RWPE2 (cell line): ENCODE results near the gene DLGAP4.

Experiments used
- ATAC-seq: fragments of 200-7000 bp; cut with Tn5 transposase; 3 replicates; pipeline ENCODE4 v1.9.1; 2021; ENCODE audit warnings: low read depth
- DNase-seq: peaks from one replicate; pipeline ENCODE4 v3.0.0-alpha.2; 2020; ENCODE audit warnings: low spot score
- H3K27ac ChIP-seq: fragments of 450-650 bp; 2 replicates; pipeline ENCODE4 v1.5.1; 2017; ENCODE audit warnings: mild to moderate bottlenecking; ENCODE audit not compliant: poor library complexity, severe bottlenecking
- H3K27me3 ChIP-seq: fragments of 250-450 bp; sonication (Bioruptor Pico); 2 replicates; pipeline ENCODE4 v1.5.1; 2021; ENCODE audit warnings: mild to moderate bottlenecking, moderate library complexity; ENCODE audit not compliant: insufficient read depth, poor library complexity, severe bottlenecking
- H3K36me3 ChIP-seq: fragments of 250-450 bp; sonication (Bioruptor Pico); 2 replicates; pipeline ENCODE4 v1.5.1; 2020; ENCODE audit warnings: low read depth, mild to moderate bottlenecking, moderate library complexity
- H3K4me1 ChIP-seq: fragments of 250-450 bp; sonication (Bioruptor Pico); 2 replicates; pipeline ENCODE4 v1.5.1; 2021; ENCODE audit warnings: mild to moderate bottlenecking, moderate library complexity; ENCODE audit not compliant: insufficient read depth, poor library complexity, severe bottlenecking
- H3K4me3 ChIP-seq: fragments of 250-450 bp; sonication (Bioruptor Pico); 2 replicates; pipeline ENCODE4 v1.5.1; 2021; ENCODE audit warnings: mild to moderate bottlenecking, moderate library complexity; ENCODE audit not compliant: severe bottlenecking
- H3K9me3 ChIP-seq: fragments of 250-450 bp; sonication (Bioruptor Pico); 2 replicates; pipeline ENCODE4 v1.5.1; 2021; ENCODE audit warnings: mild to moderate bottlenecking, moderate library complexity; ENCODE audit not compliant: severe bottlenecking
- CTCF ChIP-seq: fragments of 450-650 bp; IDR thresholded peaks from one replicate; pipeline ENCODE4 v1.5.1; 2017; ENCODE audit warnings: mild to moderate bottlenecking, moderate library complexity; ENCODE audit not compliant: poor library complexity, severe bottlenecking

The DLGAP4 gene

DNA sequence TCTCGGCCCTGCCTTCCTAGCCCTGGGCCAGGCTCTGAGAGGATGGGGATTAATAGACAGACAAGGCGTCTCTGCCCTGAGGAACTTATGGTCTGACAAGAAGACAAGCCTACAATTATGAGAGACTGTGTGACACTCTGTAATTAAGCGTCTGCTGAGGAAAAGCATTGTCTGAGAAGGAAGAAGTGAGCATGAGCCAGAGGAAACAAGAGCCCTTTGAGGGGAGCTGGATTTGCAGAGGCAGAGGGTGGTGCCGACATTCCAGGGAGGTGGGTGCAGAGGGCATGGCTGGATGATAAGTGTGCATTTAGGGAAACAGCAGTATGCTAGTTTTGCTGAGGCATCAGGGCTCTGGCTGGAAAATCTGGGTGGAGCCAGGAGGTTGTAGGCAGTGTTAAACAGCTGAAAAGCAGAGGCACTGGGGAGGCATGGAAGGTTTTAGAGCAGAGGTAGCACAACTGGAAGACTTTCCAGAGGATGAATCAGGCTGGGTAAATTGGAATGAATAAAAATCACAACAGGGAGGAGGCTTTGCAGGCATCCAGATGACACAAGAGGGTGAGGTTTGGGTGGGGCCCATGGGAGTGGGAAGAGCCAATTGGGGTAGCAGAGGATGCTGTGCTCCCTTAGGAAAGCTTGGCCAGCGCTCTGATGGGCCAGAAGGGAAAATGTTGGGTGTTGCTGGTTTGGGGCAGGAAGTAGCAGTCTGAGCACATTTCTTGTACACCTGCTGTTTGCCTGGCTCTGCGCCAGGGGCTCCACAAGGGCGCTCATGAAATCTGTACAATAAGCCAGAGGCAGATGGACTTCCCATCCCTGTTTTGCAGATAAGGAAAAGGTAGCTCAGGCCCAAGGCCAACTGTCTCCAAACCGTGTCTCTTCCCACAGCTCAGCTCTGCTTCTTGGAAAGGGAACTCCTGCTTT, 161.2 kb downstream of the DLGAP4 start:
- peak; percentile 35 for ATAC-seq
- Histone ChIP-seq H3K36me3 (peaks cover 35% of the 10 kb centered on the region), H3K27me3 (no peaks in the 10 kb centered on the region), H3K27ac (peak overlapping the region; percentile 80), H3K4me3 (no peak overlapping the region), H3K9me3 (no peaks in the 10 kb centered on the region), H3K4me1 (peaks cover 54% of the 10 kb centered on the region)
- no peak for TF ChIP-seq CTCF
- DNase-seq: peak; percentile 84

GRCh38 chr20:36468149-36469000, 162.2 kb downstream of the DLGAP4 start:
- peaks cover 58% of the 10 kb centered on the region for H3K4me1 ChIP-seq

DNA sequence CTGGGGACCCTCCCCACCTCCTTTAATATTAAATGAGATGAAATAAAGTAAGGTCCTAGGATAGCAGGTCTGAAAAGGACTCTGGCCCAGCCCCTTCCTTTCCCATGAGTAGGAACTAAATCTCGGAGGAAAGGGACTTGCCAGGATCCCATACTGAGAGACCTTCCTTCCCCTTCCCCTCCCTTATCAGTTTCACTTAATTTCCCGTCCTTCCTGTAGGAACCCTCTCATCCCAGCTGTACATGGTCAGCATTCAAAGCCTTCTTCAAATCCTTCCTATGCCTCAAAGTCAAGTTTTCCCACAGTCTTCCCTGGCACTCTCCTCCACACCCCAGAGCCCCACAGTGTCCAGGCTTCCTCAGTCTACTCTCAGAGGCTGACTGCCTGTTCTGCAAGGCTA, 163.8 kb downstream of the DLGAP4 start:
- no peak for TF ChIP-seq CTCF
- DNase-seq (no peak), ATAC-seq (no peak)
- H3K27me3 ChIP-seq: no peaks in the 10 kb centered on the region
- H3K27ac ChIP-seq: no peak overlapping the region
- peaks cover 46% of the 10 kb centered on the region for H3K36me3 ChIP-seq
- no peak overlapping the region for H3K4me3 ChIP-seq
- peaks cover 42% of the 10 kb centered on the region for H3K4me1 ChIP-seq
- H3K9me3 ChIP-seq: no peaks in the 10 kb centered on the region

More at GRCh38 chr20:36468149-36469000, 162.2 kb downstream of the DLGAP4 start:
- Histone ChIP-seq H3K27ac (peak overlapping the region; percentile 80), H3K4me3 (no peak overlapping the region), H3K27me3 (no peaks in the 10 kb centered on the region), H3K9me3 (no peaks in the 10 kb centered on the region), H3K36me3 (peaks cover 37% of the 10 kb centered on the region)
- no peak for ATAC-seq
- DNase-seq: no peak
- TF ChIP-seq CTCF: no peak

DNA sequence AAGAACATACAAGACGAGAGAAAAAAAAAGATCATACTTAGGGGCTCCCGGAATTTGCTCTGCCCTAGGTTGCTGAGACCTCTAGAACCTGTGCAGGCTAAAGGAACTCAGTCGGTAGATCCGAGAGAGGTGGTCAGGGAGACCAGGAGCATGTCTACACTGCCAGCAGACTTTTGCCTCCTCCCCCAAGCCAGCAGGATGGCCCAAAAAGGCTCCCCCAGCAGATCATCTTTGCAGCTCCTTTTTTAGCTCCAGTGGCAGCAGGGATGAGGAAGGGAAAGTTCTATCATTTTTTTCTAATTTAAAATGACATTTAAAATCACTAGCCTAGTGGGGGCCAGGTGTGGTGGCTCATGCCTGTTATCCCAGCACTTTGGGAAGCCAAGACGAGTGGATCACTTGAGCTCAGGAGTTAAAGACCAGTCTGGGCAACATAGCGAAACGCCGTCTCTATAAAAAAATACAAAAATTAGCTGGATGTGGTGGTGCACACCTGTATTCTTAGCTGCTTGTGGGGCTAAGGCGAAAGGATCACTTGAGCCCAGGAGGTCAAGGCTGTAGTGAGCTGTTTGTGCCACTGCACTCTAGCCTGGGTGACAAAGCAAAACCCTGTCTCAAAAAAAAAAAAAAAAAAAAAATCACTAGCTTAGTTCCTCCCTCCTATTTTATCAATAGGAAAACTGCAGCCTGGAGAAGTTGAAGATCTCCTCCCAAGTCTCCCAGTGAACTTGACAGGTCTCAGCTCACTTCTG, 165.9 kb downstream of the DLGAP4 start:
- peak overlapping the region; percentile 33 for H3K27ac ChIP-seq
- peaks cover 24% of the 10 kb centered on the region for H3K4me1 ChIP-seq
- no peak for TF ChIP-seq CTCF

More for the DNA sequence above, 165.9 kb downstream of the DLGAP4 start:
- DNase-seq: no peak
- H3K27me3 ChIP-seq: no peaks in the 10 kb centered on the region
- no peak for ATAC-seq
- H3K36me3 ChIP-seq: peaks cover 43% of the 10 kb centered on the region
- H3K9me3 ChIP-seq: no peaks in the 10 kb centered on the region
- no peak overlapping the region for H3K4me3 ChIP-seq
